Mesothelial cell of epicardium (in vitro differentiated cells): ENCODE data around the gene TNNI2. TPM values are rescaled to one million over a fixed set of nuclear protein-coding genes. Genes with fewer than 3 reads are reported as not detected.

Source experiments
- DNase-seq, 2 experiments: peaks; one replicate each; pipeline ENCODE4 v3.0.0; 2021; ENCODE audit warnings: low spot score in 2 of 2; ENCODE audit not compliant: unreplicated experiment in 2 of 2
- H3K27ac Mint-ChIP-seq: 2 replicates; pipeline ENCODE4 v1.8.0; 2021; ENCODE audit warnings: mixed read lengths
- H3K27me3 Mint-ChIP-seq: 2 replicates; pipeline ENCODE4 v1.8.0; 2021; ENCODE audit warnings: low read depth, mixed read lengths
- H3K36me3 Mint-ChIP-seq: 2 replicates; pipeline ENCODE4 v1.8.0; 2021; ENCODE audit warnings: mixed read lengths
- H3K4me1 Mint-ChIP-seq: 2 replicates; pipeline ENCODE4 v1.8.0; 2021; ENCODE audit warnings: mixed read lengths
- H3K4me3 Mint-ChIP-seq: 2 replicates; pipeline ENCODE4 v1.8.0; 2021; ENCODE audit warnings: mild to moderate bottlenecking, moderate library complexity, mixed read lengths
- H3K9me3 Mint-ChIP-seq: 2 replicates; pipeline ENCODE4 v1.8.0; 2021; ENCODE audit warnings: mixed read lengths
- total RNA-seq: library from RNA; stranded (reverse); gene quantifications from 3 replicates; pipeline ENCODE4 v1.2.1, GENCODE V29; 2021
- TF ChIP-seq, protein P1 (sequence below): fragments of 200-600 bp; sonication (generic); IDR thresholded peaks from one replicate; pipeline ENCODE4 v1.5.0; 2021; ENCODE audit warnings: antibody characterized with exemption; ENCODE audit not compliant: unreplicated experiment

TNNI2 gene
- total RNA-seq, 1 donor from 2014 or later: 1.3 TPM

DNA sequence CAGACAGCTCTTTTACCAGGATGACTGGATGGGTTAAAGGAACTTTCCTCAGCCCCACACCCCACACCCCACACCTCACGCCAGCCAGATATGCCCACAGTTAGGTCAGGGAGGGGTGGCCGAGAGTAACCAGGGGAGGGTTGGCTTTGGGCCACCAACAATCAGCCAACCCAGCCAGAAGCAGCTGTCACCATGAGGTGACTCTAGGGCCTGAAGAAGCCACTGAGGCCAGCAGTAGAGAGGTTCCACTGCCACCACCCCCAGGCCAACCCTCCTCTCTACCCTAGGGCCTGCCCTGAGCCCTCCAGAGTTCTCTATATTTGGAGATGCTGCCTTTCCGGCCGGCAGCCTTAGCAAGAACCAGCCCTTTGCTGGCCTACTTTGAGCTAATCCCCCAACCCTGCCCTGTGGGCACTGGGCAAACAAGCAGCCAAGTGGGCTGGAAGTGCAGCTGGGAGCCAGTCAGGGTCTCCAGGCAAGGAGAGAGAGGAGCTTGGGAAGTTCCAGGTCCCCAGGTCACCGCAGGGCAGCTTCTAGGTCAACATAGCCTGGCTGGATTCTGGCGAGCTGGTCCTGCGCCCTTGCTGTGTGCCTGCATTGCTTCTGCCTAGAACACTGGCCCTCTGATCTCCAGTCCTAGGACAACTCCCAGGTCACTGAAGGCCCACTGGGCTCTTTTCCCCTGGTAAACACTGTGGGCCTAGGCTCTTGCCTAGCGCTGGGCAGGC, 16.0 kb upstream of the TNNI2 start:
- Mint-ChIP-seq H3K9me3 (peaks cover 7% of the 10 kb centered on the region), H3K4me3 (no peak overlapping the region), H3K27ac (no peak overlapping the region), H3K36me3 (no peaks in the 10 kb centered on the region), H3K4me1 (peaks cover 26% of the 10 kb centered on the region), H3K27me3 (no peaks in the 10 kb centered on the region)
- no peak for DNase-seq
- TF ChIP-seq, protein P1, sequence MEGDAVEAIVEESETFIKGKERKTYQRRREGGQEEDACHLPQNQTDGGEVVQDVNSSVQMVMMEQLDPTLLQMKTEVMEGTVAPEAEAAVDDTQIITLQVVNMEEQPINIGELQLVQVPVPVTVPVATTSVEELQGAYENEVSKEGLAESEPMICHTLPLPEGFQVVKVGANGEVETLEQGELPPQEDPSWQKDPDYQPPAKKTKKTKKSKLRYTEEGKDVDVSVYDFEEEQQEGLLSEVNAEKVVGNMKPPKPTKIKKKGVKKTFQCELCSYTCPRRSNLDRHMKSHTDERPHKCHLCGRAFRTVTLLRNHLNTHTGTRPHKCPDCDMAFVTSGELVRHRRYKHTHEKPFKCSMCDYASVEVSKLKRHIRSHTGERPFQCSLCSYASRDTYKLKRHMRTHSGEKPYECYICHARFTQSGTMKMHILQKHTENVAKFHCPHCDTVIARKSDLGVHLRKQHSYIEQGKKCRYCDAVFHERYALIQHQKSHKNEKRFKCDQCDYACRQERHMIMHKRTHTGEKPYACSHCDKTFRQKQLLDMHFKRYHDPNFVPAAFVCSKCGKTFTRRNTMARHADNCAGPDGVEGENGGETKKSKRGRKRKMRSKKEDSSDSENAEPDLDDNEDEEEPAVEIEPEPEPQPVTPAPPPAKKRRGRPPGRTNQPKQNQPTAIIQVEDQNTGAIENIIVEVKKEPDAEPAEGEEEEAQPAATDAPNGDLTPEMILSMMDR: no peak

- Mint-ChIP-seq H3K4me1 (peaks cover 34% of the 10 kb centered on the region), H3K4me3 (no peak overlapping the region), H3K27me3 (no peaks in the 10 kb centered on the region), H3K27ac (no peak overlapping the region), H3K9me3 (peaks cover 4% of the 10 kb centered on the region), H3K36me3 (no peaks in the 10 kb centered on the region)
- TF ChIP-seq, protein P1: no peak
- DNase-seq: no peak
Observed at GRCh38 chr11:1823376-1824220, 15.2 kb upstream of the TNNI2 start.

DNA sequence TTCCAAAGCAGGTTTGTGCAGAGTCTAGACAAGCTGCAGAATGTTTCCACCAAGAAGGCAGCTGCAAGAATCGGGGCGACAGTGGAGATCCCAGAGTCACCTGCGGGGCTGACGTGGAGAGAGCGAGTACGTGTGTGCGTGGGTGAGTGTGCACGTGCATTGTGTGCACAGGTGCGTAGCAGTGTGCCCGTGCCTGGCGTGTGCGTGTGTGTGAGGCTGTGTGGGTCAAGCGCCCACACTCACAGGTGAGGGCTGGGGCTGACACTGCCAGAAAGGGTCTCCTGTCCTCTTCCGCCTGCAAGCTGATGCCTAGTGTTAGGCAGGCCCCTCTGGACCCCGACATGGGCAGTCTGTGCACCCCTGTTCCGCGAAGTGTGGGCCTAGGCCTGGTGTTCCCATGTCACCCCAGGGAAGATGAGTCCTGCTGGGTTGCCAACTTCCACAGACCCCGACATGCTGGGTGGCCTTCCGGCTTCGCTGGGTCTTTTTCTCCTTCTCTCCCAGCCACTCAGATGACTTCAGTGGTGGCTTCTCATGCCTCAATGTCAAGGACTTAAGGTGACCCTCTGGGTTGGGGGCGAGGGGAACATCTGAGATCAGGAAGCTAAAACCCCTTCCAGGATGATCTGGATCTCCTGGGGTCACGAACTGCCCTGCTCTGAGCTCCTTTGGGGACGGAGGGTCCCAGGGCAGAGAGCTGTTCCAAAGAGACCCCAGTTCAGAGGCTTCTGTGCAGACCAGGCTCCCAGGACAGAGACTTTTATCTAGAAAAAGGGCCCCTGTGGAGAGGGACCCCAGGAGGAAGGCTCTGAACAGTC, 14.4 kb upstream of the TNNI2 start:
- H3K4me1 Mint-ChIP-seq: peaks cover 40% of the 10 kb centered on the region
- no peak for DNase-seq
- TF ChIP-seq, protein P1: no peak
- peaks cover 3% of the 10 kb centered on the region for H3K9me3 Mint-ChIP-seq
- H3K27me3 Mint-ChIP-seq: no peaks in the 10 kb centered on the region
- no peaks in the 10 kb centered on the region for H3K36me3 Mint-ChIP-seq
- H3K27ac Mint-ChIP-seq: no peak overlapping the region
- H3K4me3 Mint-ChIP-seq: no peak overlapping the region

GRCh38 chr11:1825039-1825740, 13.6 kb upstream of the TNNI2 start:
- Mint-ChIP-seq H3K9me3 (no peaks in the 10 kb centered on the region), H3K4me1 (peaks cover 40% of the 10 kb centered on the region), H3K4me3 (no peak overlapping the region), H3K27me3 (no peaks in the 10 kb centered on the region), H3K27ac (no peak overlapping the region), H3K36me3 (no peaks in the 10 kb centered on the region)
- no peak for DNase-seq
- TF ChIP-seq, protein P1: peak; percentile 39

DNA sequence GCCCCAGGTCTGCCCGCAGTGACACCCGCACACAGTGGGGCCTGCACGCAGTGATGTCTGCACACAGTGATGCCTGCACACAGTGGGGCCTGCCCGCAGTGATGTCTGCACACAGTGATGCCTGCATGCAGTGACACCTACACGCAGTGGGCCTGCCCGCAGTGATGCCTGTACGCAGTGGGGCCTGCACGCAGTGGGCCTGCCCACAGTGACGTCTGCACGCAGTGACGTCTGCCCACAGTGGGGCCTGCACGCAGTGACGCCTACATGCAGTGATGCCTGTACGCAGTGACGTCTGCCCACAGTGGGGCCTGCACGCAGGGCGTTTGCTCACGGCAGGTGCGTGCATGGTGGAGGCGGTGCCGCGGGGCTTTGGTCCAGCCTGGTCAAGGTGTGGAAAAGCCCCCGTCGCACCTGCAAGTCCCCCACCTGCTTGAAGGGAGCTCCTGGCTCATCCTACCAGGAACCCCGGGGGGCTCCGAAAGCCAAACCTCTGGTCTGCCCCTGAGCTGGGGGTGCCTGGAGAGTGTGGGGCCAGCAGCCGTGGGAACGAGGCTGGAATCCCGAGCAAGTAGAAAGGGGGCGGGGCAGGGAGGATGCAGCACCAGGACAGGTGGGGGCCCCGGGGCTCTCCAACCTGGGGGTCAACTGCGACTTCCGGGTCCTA, 12.9 kb upstream of the TNNI2 start:
- DNase-seq: no peak
- no peak overlapping the region for H3K27ac Mint-ChIP-seq
- H3K4me3 Mint-ChIP-seq: no peak overlapping the region
- no peaks in the 10 kb centered on the region for H3K27me3 Mint-ChIP-seq
- no peaks in the 10 kb centered on the region for H3K36me3 Mint-ChIP-seq
- H3K4me1 Mint-ChIP-seq: peaks cover 40% of the 10 kb centered on the region
- H3K9me3 Mint-ChIP-seq: no peaks in the 10 kb centered on the region
- TF ChIP-seq, protein P1: no peak
